Activated CD4-positive, alpha-beta T cell treated with anti-CD3 and anti-CD28 coated beads, Interleukin-2, Interleukin-4, amounts not matched to agents 100 ng/mL and 50 ng/mL, durations not matched to agents 16 hours and 8 hours (primary cell): ENCODE measurements around the gene NKX6-2.
"Not testable (repeated sequence)": the region's sequence is repeated elsewhere in the genome, so short reads cannot be mapped to it uniquely, and the experiment has no call there.

Source experiments
- DNase-seq: peaks from one replicate; pipeline ENCODE4 v3.0.0-alpha.2; 2020; ENCODE audit warnings: low spot score

The NKX6-2 gene

GRCh38 chr10:132755166-132755711, 30.7 kb downstream of the NKX6-2 start:
- DNase-seq, result no peak

GRCh38 chr10:132754071-132754470, 31.9 kb downstream of the NKX6-2 start:
- DNase-seq, result no peak

- no peak for DNase-seq
Measured at GRCh38 chr10:132753596-132753995, 32.4 kb downstream of the NKX6-2 start.

- no peak for DNase-seq
Measured at GRCh38 chr10:132752961-132753360, 33.0 kb downstream of the NKX6-2 start.

GRCh38 chr10:132752378-132752777, 33.6 kb downstream of the NKX6-2 start:
- no peak for DNase-seq

GRCh38 chr10:132750936-132751335, 35.0 kb downstream of the NKX6-2 start:
- DNase-seq, result no peak

GRCh38 chr10:132749371-132749795, 36.6 kb downstream of the NKX6-2 start:
- DNase-seq, result no peak

GRCh38 chr10:132748545-132749370, 37.2 kb downstream of the NKX6-2 start:
- no peak for DNase-seq

GRCh38 chr10:132748135-132748534, 37.8 kb downstream of the NKX6-2 start:
- no peak for DNase-seq

GRCh38 chr10:132746801-132747625, 38.9 kb downstream of the NKX6-2 start:
- DNase-seq, result no peak

GRCh38 chr10:132746386-132746785, 39.6 kb downstream of the NKX6-2 start:
- DNase-seq, result no peak

- DNase-seq, result no peak
Measured at GRCh38 chr10:132745971-132746370, 40.0 kb downstream of the NKX6-2 start.

GRCh38 chr10:132745511-132745910, 40.4 kb downstream of the NKX6-2 start:
- no peak for DNase-seq

GRCh38 chr10:132744839-132745238, 41.1 kb downstream of the NKX6-2 start:
- DNase-seq, result no peak

- DNase-seq, result no peak
Measured at GRCh38 chr10:132743925-132744490, 41.9 kb downstream of the NKX6-2 start.

GRCh38 chr10:132743196-132743924, 42.6 kb downstream of the NKX6-2 start:
- DNase-seq, result not testable (repeated sequence)

- no peak for DNase-seq
Measured at GRCh38 chr10:132742837-132743194, 43.1 kb downstream of the NKX6-2 start.

- DNase-seq, result no peak
Measured at GRCh38 chr10:132742167-132742836, 43.6 kb downstream of the NKX6-2 start.

- DNase-seq, result no peak
Measured at GRCh38 chr10:132740588-132740987, 45.4 kb downstream of the NKX6-2 start.

GRCh38 chr10:132739225-132739613, 46.7 kb downstream of the NKX6-2 start:
- no peak for DNase-seq
